Measurements from ENCODE around the gene C1orf185. TPM values are rescaled to one million over a fixed set of nuclear protein-coding genes. Genes with fewer than 3 reads are reported as not detected.

The C1orf185 gene
- total RNA-seq, 1 experiment from 2014 or later: not detected

- TF ChIP-seq CTCF (IDR thresholded peaks at IDR 0.05; ENCODE audit: insufficient read depth in 1 of 2, low read depth in 1 of 2, low read length in 1 of 2, severe bottlenecking in 1 of 2, unreplicated experiment in 1 of 2): no peak
- Histone ChIP-seq H3K9me3 (no peaks in the 10 kb centered on the region), H3K36me3 (ENCODE audit: control insufficient read depth, insufficient read depth, low read length) (no peaks in the 10 kb centered on the region), H3K4me3 (ENCODE audit: low read depth, low read length) (no peak overlapping the region), H3K27me3 (replicated peaks; ENCODE audit: control insufficient read depth, insufficient read depth, low read length) (no peaks in the 10 kb centered on the region), H3K4me1 (no peaks in the 10 kb centered on the region)
- Mint-ChIP-seq H3K27ac (ENCODE audit: unreplicated experiment) (no peak overlapping the region), H3K4me1 (ENCODE audit: low read depth, unreplicated experiment) (no peaks in the 10 kb centered on the region), H3K27me3 (ENCODE audit: insufficient read depth, unreplicated experiment) (peaks cover 8% of the 10 kb centered on the region), H3K36me3 (ENCODE audit: insufficient read depth, unreplicated experiment) (no peaks in the 10 kb centered on the region), H3K4me3 (ENCODE audit: unreplicated experiment) (no peak overlapping the region), H3K9me3 (ENCODE audit: unreplicated experiment) (no peaks in the 10 kb centered on the region)
- ChIA-PET POLR2A (interaction anchor here (0.5 kb wide), 1 partner anchor 225 kb away, joined by 3 read pairs; no protein-coding TSS in a partner anchor), CTCF (no interaction called here)
- no peak for DNase-seq
- BruUV-seq (replicated peaks): no TSS peak
- intact Hi-C loops (cut with micrococcal nuclease; ENCODE audit: unreplicated experiment): no loop called here
Observed at GRCh38 chr1:51071291-51072042, 30.6 kb upstream of the C1orf185 start.

GRCh38 chr1:51072043-51072439, 30.0 kb upstream of the C1orf185 start:
- H3K36me3 ChIP-seq (ENCODE audit: control insufficient read depth, insufficient read depth, low read length): no peaks in the 10 kb centered on the region
- Mint-ChIP-seq H3K27me3 (ENCODE audit: insufficient read depth, unreplicated experiment) (peaks cover 8% of the 10 kb centered on the region), H3K9me3 (ENCODE audit: unreplicated experiment) (no peaks in the 10 kb centered on the region), H3K4me3 (ENCODE audit: unreplicated experiment) (no peak overlapping the region), H3K4me1 (ENCODE audit: low read depth, unreplicated experiment) (no peaks in the 10 kb centered on the region), H3K36me3 (ENCODE audit: insufficient read depth, unreplicated experiment) (no peaks in the 10 kb centered on the region), H3K27ac (ENCODE audit: unreplicated experiment) (no peak overlapping the region)
- no TSS peak for BruUV-seq (replicated peaks)
- intact Hi-C loops (cut with micrococcal nuclease; ENCODE audit: unreplicated experiment): no loop called here
- no peaks in the 10 kb centered on the region for H3K9me3 ChIP-seq
- TF ChIP-seq CTCF (IDR thresholded peaks at IDR 0.05; ENCODE audit: insufficient read depth in 1 of 2, low read depth in 1 of 2, low read length in 1 of 2, severe bottlenecking in 1 of 2, unreplicated experiment in 1 of 2): no peak
- ChIA-PET POLR2A (no interaction called here), CTCF (no interaction called here)
- H3K4me1 ChIP-seq: no peaks in the 10 kb centered on the region
- no peaks in the 10 kb centered on the region for H3K27me3 ChIP-seq (replicated peaks; ENCODE audit: control insufficient read depth, insufficient read depth, low read length)
- DNase-seq: no peak
- H3K4me3 ChIP-seq (ENCODE audit: low read depth, low read length): no peak overlapping the region

GRCh38 chr1:51072651-51073050, 29.4 kb upstream of the C1orf185 start:
- Histone ChIP-seq H3K9me3 (no peaks in the 10 kb centered on the region), H3K36me3 (ENCODE audit: control insufficient read depth, insufficient read depth, low read length) (no peaks in the 10 kb centered on the region), H3K4me1 (no peaks in the 10 kb centered on the region), H3K27me3 (replicated peaks; ENCODE audit: control insufficient read depth, insufficient read depth, low read length) (no peaks in the 10 kb centered on the region), H3K4me3 (ENCODE audit: low read depth, low read length) (no peak overlapping the region)
- TF ChIP-seq CTCF (IDR thresholded peaks at IDR 0.05; ENCODE audit: insufficient read depth in 1 of 2, low read depth in 1 of 2, low read length in 1 of 2, severe bottlenecking in 1 of 2, unreplicated experiment in 1 of 2): no peak
- intact Hi-C loops (cut with micrococcal nuclease; ENCODE audit: unreplicated experiment): no loop called here
- H3K27me3 Mint-ChIP-seq (ENCODE audit: insufficient read depth, unreplicated experiment): peaks cover 8% of the 10 kb centered on the region
- H3K27ac Mint-ChIP-seq (ENCODE audit: unreplicated experiment): no peak overlapping the region
- no peak for DNase-seq
- no peaks in the 10 kb centered on the region for H3K4me1 Mint-ChIP-seq (ENCODE audit: low read depth, unreplicated experiment)
- no peaks in the 10 kb centered on the region for H3K36me3 Mint-ChIP-seq (ENCODE audit: insufficient read depth, unreplicated experiment)
- ChIA-PET POLR2A (no interaction called here), CTCF (no interaction called here)
- no TSS peak for BruUV-seq (replicated peaks)
- H3K9me3 Mint-ChIP-seq (ENCODE audit: unreplicated experiment): no peaks in the 10 kb centered on the region
- H3K4me3 Mint-ChIP-seq (ENCODE audit: unreplicated experiment): no peak overlapping the region
